Measurements from ENCODE around the gene MSI2.

DNA sequence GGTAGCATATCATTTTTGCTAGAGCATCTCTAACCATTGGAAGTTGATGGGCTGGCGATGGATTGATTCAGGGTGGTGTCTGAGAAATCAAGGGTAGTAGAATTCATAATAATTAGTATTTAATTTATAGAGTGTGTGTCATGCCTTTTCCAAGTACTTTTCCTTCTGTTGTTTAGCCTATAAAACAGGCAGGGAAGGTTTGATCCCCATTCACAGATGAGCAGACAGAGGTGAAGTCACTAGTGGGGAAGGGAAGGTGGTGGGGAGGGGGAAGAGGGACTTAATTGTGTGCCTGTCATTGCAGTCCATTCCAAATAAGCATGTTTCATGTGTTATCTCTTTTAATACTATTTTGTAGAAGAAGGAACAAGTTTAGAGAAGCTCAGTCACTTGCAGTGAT is 131.3 kb downstream of the MSI2 start:
- TF ChIP-seq TAF1 (IDR thresholded peaks at IDR 0.05; ENCODE audit: low read depth) (no peak), RAD21 (IDR thresholded peaks at IDR 0.05; ENCODE audit: low read depth) (no peak), YY1 (IDR thresholded peaks at IDR 0.05; ENCODE audit: low read depth) (no peak), CEBPB (IDR thresholded peaks at IDR 0.05) (no peak), MAX (IDR thresholded peaks at IDR 0.05) (no peak), EP300 (IDR thresholded peaks at IDR 0.05; ENCODE audit: borderline replicate concordance) (no peak), TCF12 (IDR thresholded peaks at IDR 0.05; ENCODE audit: low read depth) (no peak)
- TF ChIP-seq, protein P1, sequence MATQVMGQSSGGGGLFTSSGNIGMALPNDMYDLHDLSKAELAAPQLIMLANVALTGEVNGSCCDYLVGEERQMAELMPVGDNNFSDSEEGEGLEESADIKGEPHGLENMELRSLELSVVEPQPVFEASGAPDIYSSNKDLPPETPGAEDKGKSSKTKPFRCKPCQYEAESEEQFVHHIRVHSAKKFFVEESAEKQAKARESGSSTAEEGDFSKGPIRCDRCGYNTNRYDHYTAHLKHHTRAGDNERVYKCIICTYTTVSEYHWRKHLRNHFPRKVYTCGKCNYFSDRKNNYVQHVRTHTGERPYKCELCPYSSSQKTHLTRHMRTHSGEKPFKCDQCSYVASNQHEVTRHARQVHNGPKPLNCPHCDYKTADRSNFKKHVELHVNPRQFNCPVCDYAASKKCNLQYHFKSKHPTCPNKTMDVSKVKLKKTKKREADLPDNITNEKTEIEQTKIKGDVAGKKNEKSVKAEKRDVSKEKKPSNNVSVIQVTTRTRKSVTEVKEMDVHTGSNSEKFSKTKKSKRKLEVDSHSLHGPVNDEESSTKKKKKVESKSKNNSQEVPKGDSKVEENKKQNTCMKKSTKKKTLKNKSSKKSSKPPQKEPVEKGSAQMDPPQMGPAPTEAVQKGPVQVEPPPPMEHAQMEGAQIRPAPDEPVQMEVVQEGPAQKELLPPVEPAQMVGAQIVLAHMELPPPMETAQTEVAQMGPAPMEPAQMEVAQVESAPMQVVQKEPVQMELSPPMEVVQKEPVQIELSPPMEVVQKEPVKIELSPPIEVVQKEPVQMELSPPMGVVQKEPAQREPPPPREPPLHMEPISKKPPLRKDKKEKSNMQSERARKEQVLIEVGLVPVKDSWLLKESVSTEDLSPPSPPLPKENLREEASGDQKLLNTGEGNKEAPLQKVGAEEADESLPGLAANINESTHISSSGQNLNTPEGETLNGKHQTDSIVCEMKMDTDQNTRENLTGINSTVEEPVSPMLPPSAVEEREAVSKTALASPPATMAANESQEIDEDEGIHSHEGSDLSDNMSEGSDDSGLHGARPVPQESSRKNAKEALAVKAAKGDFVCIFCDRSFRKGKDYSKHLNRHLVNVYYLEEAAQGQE (IDR thresholded peaks at IDR 0.05; ENCODE audit: low read depth), result no peak
- TF ChIP-seq, protein P2, sequence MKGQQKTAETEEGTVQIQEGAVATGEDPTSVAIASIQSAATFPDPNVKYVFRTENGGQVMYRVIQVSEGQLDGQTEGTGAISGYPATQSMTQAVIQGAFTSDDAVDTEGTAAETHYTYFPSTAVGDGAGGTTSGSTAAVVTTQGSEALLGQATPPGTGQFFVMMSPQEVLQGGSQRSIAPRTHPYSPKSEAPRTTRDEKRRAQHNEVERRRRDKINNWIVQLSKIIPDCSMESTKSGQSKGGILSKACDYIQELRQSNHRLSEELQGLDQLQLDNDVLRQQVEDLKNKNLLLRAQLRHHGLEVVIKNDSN (IDR thresholded peaks at IDR 0.05), result no peak

Data from Ishikawa (cell line).